Measurements from ENCODE around the gene SLC30A1.

The SLC30A1 gene

DNA sequence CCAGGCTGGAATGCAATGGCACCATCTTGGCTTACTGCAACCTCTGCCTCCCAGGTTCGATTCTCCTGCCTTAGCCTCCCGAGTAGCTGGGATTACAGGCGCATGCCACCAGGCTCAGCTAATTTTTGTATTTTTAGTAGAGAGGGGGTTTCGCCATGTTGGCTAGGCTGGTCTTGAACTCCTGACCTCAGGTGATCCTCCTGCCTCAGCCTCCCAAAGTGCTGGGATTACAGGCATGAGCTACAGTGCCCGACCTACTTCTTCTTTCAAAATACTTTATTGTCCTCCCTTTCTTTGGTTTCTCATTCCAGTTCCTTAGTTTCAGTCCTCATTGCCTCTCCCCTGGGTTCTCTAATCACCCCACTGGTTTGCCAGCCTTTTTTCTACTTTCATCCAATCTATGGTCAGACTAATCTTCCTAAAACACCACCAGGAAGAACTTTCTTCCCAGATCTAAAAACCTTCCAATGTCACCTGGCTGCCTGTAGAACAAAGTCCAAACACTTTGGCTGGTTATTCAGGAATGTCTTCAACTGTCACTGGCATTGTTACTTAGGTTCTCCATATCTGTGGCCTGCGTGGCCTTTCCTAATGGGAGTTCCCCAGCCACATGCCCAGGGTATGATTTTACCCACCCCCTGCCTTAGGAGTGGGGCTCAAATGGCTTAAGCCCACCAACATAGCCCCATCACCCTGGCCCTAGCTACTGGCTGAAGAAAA is 29.0 kb upstream of the SLC30A1 start:
- DNase-seq (ENCODE audit: low read depth): no peak

DNA sequence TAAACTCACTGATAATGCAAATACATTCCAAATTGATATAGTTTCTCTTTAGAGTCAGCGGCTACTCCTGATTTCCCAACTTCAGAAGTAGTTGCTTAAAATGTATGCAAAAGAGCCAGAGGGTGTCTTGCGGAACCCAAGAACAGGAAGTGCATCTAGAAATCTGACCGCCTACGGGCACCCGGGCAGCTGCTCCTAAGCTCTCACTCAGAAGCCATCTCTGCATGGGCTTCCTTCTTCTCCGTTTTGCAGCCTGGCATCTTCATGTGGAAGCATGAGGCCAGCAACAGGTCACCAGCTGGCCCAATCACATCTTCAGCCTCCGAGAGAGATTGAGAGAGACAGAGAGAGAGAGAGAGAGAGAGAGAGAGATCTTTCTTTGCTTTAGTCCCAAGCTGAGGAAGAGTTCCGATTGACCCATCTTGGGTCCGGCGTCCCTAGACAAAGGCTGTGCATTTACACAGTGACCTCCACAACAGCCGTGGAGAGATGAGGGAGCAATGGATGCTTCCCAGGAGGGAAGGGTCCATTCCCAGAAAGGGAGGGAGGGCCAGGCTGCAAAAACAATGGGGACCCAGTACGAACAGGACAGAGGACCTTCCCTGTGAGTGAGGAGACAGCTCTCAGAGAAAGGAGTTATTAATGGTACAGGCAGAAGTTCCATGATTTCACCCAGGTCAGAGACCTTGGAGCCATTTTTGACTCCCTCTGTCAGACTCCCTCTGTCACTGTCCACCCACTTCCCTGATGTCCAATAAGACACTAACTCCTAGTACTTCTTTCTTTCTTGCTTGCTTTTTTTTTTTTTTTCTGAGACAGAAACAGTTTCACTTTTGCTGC is 28.2 kb upstream of the SLC30A1 start:
- DNase-seq (ENCODE audit: low read depth): no peak

DNA sequence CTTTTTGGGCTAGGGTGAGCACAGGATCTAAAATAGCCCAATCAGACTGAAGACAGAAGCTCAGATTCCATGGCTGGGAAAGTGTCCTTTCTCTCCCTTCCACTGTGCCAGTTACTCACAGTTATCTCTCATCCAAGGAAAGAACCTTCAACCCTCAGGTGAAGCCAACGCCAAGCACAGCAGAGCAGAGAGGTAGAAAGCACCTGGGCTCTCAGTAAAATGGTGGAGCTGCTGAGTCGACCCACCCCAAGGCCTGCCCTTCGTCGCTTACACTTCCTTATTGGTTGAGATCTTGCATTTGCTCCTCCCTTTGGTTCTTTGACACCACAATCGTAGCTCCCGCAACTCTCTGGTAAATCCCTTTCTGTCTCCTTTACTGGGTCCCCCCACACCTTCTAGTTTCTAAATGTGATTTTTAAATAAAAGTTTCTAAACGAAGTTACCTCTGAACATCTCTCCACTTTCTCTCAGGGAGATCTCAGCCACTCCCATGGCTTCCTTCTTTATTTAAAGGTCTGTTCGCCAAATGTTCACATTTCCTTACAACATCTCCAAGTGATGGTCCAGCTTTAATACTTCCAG is 27.5 kb upstream of the SLC30A1 start:
- no peak for DNase-seq (ENCODE audit: low read depth)

DNA sequence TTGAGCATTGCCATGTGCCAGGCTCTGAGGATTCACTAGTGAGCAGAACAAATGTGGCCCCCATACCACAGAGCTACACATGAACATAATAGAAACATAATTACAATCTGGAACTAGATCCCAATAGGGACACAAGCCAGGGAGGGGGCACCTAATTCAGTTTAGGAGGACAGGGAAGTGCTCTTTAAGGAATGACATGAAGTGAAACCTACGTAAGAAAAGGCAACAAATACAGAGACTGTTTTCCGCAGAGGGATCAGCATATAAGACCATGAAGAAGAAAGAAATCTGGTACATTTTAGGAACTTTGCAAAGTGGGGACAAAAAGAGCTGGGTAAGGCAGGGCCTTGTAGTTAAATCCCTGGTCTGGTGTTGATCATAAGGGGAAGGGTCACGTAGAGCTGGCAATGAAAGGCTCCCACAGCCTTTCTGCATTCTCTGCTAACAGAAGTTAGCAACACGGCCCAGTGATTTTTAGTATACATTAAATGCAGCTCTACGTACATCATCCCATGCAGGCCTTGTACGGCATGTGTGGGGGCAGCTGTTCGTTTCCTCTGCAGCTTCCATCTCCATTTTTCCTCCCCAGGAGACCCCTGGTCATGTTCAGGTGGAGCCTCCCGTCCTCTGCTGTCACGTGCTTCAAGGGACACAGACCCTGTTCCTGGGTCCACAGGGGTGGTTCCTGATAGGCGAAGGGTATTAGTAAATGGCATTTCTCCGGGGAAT is 26.8 kb upstream of the SLC30A1 start:
- no peak for DNase-seq (ENCODE audit: low read depth)

DNA sequence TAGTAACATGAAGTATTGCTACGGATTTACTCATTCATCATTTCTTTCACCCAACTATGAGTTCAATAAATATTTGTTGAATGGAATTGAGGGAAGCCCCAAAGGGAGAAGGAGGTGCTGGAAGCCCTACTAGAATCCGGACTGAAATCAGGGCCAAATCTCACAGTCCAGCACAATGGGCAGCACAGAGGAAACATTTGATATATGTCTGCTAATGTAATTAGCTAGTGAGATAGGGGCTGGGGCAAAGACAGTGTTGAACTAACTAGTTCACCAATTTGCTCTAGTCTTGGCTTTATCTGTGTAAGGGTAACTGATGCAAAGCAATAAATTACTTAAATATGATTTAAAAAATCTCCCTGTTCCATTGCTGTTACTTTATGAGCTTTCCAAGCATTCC is 26.1 kb upstream of the SLC30A1 start:
- no peak for DNase-seq (ENCODE audit: low read depth)

DNA sequence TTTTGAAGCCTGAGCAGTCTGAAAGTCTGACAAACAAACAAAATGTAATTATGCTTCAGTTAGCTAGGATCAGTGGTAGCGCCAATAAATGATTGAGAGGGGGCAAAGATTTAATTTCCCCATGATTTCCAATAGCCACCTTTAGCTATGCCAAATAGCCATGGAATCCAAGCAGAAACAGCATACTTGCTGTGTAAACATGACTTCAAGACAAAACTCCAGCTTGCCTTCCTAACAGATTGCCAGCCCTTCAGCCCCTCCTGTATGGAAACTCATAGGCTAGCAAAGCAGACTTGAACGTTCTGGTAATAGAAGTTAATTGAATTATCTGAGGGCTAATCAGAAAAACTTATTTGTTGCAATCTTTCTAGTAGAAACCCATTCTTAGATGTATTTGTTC is 25.6 kb upstream of the SLC30A1 start:
- no peak for DNase-seq (ENCODE audit: low read depth)

DNA sequence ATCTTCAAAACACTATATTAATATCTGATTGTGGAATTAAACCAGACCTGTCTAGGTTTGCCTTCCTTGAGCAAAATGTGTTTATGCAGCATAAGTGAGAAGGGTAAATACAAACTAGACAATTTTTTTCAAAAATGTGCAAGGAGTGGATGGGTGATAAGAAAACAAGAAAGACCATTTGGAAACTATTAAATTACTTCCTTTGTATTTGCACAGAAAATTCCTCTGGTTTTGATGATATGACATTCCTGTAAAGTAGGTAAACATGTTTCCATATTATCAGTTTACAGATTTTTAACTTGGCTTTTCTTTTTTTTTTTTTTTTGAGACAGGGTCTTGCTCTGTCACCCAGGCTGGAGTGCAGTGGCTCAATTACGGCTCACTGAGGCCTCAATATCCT is 24.8 kb upstream of the SLC30A1 start:
- DNase-seq (ENCODE audit: low read depth): no peak

DNA sequence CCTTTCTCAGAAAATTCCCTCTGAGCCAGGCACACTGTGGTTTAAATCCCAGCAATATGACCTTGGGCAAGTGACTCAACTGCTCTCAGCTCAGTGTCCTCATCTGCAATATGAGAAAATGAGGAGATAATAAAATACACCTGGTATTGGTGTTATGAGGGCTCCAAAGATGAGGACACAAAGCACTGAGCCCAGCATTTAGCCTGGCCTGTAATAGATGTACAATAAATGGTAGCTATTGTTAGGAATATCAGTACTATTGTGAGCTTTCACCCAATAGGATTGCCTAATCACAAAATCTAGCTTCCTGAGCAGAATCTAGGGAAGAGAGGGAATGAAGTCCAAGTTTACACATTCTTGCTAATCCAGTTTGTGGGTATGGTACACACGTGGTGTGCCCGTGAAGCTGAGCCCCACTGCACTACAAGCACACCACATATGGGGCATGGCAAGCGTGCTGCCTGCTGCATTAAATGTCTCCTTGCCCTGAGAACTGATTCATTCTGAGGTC is 24.3 kb upstream of the SLC30A1 start:
- DNase-seq (ENCODE audit: low read depth): no peak

DNA sequence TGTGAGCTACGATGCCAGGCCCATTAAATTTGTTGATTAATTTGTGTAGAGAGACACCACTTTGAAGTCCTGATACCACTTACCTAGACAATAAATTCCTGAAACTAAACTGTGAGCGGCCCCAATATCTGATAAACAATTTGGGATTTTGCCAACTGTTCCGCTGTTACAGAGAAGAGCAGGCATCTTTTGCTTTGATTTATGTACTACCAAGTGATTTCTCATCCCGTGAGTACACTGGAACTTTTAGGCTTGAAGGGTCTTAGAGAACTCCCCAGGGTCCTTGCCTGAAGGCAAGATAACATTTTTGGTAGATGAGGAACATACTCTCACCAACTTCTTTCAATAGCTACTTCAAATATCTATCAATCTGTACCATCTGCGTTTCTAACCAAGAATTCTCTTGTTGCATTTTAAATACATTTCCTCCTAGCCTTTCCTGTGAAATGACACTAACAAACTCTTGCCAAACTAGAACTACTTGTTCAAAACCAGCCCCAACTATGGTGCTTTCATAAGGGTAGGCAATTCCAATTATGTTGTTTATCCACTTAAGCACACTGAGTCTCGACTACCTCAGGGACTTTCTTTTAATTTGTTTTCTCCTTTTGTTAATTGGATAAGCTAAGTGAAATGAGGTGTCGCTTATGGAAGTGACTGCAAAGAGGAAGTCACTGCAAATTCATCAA is 23.2 kb upstream of the SLC30A1 start:
- DNase-seq (ENCODE audit: low read depth): no peak

DNA sequence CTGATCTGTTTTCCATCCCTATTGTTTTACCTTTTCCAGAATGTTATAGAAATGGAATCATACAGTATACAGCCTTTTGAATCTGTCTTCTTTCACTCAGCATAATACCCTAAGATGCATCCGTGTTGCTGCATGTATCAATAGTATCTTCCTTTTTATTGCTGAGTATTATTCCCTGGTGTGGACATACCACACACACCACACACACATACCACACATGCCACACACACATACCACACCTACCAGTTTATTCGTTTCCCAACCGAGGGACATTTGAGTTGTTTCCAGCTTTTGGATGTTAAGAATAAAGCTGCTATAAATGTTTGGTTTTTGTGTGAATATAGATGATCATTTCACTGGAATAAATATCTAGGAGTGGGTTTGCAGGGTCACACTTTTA is 22.2 kb upstream of the SLC30A1 start:
- no peak for DNase-seq (ENCODE audit: low read depth)

DNA sequence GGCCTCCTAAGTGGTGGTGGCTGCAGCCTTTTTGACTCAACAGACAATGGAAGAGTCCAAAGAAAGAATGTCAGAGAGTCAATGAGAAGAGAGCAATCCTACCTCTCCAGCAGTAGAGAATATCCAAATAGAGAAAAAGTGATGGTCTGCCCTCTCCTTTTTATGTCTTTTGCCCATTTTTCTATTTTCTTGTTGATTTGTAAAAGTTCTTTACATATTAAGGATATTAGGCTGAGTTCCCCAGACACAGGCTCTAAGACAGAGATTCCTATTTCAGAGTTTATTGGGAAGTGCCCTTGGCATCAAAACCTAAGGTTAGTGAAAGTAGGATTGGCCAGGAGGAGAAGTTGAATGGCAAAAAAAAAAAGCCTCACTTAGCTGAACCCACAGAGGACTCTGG is 20.3 kb upstream of the SLC30A1 start:
- DNase-seq (ENCODE audit: low read depth): no peak

DNA sequence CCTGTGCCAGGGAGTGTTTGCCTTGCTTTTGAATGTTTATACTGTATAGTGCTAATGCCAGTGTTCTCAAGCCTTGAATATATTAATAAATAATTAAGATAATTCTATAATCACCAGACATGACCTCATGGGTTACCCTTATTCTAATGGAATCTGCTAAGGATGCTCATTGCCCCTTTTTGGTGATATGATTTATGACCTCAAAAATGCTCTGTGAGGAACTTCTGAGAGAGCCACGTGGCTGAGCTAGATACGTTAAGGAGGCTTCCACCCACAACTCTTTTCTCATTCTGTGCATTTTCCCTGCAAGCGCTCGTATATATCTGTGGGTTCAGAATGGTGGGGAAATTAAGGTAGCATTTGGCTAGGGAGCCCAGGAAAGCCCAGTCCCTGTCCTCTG is 19.6 kb upstream of the SLC30A1 start:
- no peak for DNase-seq (ENCODE audit: low read depth)

DNA sequence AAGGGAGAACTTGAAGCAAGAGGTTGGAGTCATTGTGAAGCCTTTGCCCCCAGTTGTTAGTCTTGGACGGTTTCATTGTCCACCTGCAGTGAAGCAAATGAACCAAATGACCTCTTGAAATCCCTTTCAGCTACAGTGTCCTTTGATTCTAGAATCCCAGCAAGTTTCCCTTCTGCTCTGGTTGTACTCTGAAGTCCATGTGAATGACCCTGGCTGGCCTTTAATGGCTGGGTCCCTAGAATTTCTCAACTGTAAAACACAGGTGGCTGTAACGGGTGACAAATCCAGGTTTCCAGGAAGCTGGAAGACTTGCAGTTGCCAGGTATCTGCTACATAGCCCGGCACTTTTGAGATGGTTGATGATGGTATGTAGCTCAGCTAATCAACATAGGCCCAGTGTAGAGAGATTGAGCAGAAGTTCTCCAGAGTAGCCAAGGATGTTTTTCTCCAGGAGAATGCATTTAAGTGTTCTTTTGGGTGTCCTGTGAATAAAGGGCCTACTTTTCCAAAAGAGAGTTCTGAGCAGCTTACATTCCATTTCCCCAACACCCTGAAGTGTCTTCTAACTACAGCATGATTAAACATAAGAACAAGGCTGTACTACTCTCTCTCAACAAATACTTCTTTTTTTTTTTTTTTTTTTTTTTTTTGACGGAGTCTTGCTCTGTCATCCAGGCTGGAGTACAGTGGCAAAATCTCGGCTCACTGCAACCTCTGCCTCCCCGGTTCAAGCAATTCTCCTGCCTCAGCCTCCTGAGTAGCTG is 17.6 kb upstream of the SLC30A1 start:
- no peak for DNase-seq (ENCODE audit: low read depth)

DNA sequence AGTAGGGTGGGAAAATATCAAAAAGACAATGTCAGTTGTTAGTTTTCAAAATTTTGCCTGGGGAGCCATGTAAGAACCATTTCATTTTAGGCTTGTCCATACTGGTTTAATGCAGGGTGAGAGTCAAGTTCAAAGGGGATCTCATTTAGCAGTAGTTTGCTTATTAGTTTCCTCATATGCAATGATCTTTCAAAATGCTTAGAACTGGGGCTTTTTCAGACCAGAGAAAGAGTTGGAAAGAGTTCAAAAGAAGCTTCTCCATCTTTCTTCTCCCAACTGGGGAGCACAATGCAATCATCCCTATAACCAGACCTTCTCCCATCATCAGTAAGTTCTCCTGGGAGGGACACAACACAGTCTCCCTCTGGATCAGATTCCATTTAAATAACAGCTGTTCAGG is 16.5 kb upstream of the SLC30A1 start:
- no peak for DNase-seq (ENCODE audit: low read depth)

DNA sequence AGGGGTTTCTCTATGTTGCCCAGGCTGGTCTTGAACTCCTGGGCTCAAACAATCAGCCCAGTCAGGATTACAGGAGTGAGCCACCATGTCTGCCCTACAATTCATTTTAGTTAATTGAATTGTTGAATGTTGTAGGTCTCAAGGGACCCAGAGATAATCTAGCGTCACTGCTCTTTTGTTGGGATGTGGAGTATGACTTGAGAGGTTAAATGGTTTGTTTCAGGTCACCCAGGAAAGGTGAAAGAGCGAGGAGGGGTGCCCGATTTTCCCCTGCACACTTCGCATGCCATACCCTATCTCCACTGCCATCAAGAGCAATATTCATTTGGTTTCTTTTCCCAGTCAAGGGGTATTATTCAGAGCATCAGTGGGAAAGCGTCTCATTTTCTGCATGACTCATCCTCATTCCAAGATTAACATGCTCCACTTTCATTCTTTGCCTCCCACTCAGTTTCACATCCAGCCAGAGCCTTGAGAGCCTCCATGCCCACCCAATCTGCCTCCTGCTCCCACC is 13.1 kb upstream of the SLC30A1 start:
- no peak for DNase-seq (ENCODE audit: low read depth)

DNA sequence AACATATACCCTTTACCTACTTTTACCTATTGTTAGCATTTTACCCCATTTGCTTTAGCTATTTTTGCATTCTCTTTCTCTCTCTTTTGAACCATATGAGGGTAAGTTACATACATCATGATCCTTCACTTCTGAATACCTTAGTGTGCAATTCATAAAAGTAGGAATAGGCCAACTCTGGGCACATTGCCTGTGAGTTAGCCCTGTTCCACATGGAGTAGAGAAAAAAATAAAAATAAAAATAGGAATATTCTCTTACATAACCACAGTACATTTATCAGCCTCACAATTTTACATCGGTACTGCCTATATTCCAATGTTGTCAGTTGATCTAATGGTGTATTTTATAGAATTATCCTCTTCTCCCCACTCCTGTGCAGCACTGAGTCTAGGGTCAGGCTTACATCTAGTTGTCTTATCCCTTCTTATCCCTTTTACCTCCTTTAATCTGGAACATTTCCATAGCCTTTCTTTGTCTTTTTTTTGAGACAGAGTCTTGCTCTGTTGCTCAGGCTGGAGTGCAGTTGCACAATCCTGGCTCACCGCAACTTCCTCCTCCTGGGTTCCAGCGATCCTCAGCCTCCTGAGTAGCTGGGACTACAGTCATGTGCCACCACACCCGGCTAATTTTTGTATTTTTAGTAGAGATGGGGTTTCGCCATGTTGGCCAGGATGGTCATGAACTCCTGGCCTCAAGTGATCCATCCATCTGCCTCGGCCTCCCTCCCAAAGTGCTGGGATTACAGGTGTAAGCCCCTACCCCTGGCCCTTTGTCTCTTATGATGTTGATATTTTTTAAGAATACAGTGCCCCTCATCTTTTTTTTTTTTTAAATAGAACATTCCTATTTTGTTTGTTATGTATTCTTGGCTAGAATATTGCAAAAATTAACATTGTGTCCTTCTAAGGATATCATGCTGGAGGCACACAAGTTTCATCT is 11.1 kb upstream of the SLC30A1 start:
- DNase-seq (ENCODE audit: low read depth): no peak

DNA sequence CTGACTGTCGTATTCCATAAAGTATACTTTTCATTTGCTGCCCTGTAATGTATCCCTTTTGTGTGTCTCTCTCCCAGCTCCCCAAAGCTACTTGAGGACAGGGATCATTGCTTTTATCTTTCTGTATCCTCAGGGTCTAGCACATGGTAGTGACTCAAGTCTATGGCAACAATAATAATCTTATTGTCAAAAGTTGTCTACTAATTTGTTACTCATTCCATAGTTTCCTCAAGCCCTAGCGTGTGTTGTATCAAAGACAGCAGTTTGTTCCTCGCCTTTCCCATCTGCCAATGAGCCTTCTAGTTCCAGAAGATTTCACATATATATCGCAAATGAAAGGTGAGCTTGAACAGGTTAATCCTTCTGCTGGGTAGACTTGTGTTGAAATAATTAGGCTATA is 9.8 kb upstream of the SLC30A1 start:
- no peak for DNase-seq (ENCODE audit: low read depth)

DNA sequence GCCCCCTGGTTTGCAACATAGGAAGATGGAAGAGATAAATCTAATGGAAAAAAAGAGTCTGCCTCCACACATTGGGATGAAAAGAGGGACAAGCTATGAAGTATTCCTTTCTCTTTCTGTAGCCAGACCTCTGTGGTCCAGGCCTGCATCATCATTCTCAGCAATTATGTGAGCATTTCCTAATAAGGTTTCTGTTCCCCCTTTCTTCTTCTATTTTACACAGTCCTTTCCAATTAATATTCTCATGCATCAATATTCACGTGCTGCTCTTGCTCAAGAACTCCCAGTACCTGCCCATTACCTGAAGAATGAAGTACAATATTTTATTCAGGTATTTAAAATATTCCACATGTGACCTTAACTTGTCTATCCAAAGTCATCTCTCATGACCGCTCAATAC is 8.2 kb upstream of the SLC30A1 start:
- DNase-seq (ENCODE audit: low read depth): no peak

DNA sequence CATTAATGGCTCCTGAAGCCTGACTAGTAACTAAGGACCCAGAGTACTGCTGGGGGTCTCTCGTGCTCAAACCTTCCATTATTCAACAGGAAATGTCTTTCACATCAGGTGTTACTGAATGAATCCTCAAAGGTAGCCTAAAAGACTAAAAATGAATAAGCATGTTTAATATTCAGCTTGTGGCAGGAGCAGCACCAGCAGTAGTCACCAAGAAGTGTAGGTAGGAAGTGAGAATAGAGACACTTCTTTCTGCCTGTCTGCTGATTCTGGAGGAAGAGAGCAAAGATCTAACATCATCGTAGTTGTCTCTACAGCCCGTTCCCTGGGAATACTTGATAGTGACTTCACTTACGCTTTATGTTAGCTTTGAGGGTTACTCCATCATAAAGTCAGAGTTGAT is 7.6 kb upstream of the SLC30A1 start:
- no peak for DNase-seq (ENCODE audit: low read depth)

All from T-helper 22 cell (primary cell).